HG03460 (cell line): Measurements from ENCODE around the gene CDRT4.
"Not testable (repeated sequence)": the region's sequence is repeated elsewhere in the genome, so short reads cannot be mapped to it uniquely, and the experiment has no call there.

Experiments used
- ATAC-seq: cut with Tn5 transposase; IDR thresholded peaks from one replicate; pipeline ENCODE4 v1.9.1; 2021; ENCODE audit not compliant: unreplicated experiment

Gene CDRT4

DNA sequence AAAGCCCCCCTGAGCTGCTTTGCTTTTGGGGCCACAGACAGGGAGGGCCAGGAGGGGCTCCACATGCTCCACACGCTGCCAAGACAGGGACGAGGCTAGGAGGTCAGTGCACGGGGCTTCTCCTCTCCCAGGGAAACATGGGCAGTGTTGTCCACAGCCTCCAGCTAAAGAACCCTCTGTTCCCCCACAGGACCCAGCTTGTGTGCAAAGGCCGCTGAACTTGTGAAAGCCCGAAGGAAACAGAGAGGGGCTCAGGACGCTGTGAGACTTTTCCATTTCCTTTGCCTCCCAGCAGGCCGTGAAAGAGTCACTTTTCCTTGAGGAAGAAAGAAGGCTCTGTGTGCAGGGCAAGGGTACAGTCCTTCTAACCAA, 9.7 kb downstream of the CDRT4 start:
- no peak for ATAC-seq

DNA sequence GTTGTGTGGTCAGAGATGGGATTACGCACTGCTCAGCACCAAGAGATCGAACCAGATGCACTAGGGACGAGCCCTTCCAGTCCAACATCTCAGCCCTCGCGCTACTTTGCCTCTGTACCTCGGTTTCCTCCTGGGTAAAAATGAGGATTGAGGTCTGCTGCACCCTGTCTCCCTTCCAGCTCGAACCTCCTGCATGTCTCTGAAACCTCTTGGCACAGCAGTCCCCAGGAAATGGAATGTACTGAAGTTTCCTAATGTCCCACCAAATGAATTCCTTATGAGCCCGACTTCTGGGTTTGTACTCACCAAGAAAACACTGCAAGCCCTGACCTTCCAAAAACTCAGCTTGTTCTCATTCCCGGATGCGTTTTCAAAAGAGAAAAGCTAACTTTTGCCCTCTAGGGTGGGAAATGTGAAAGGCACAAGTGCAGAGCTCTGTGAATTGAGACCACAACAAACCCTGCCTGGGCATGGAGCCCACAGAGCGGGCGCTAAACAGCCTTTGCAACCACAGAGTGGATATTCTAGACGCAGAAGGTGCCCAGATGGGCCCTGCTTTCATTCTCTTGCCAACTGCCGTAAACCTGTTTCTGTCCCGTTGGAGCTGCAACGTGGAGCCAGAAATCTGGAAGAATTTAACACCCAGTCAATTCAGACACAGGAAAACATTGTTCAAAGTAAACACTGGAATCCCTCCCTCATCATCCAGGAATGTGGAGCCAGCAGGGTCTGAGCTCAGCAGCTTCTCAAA, 10.3 kb downstream of the CDRT4 start:
- no peak for ATAC-seq

DNA sequence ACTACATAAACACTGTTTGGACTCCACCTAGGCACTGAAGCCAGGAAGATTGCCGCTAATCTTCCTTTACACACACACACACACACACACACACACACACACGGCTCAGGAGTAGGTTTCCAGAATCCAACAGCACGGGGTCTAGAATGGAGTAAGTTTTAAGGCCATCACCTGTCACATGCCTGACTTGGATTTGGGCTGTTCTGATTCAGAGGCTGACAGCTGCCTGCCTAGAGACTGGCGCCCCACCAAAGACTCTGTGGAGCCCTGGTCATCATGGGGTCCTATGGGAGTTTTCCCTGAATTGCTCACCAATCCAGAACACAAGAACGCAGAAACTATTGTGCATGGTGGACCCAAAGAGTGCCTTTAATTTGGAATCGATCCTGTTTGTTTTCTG, 10.9 kb downstream of the CDRT4 start:
- no peak for ATAC-seq

DNA sequence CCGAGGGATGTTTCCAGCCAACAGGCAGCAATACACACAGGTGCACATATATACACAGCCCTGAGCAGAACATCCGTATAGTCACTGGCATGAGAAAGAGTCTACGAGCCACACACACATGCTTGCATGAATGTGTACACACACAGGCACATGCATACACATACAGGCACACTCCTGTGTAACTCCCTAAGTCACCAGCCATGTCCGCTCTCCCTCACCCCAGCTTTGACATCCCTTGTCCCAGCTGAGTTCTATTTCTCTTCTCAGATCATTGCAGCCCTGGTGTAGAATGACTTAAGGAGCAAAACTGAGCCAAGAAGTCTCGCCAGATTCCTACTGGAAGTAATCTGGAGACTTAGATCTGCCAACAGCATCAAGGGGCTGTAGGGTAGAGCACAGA, 13.1 kb downstream of the CDRT4 start:
- no peak for ATAC-seq

DNA sequence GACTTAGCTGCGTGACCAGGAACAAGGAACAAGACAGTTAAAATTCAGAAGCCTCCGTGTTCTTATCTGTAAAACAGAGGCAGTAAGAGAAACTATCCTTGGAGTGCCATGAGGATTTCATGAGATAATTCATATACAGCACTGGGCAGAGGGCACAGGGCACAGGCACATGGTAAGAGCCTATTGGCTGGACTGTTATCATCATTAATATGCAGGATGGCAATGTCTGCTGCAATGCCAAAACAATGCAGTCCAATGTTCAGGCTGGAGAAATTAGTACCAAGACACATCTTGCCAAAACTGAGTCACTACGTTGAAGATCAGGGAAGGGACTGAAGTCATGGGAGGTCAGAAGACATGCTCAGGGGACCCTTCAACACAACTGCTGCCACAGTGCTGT, 13.6 kb downstream of the CDRT4 start:
- no peak for ATAC-seq

DNA sequence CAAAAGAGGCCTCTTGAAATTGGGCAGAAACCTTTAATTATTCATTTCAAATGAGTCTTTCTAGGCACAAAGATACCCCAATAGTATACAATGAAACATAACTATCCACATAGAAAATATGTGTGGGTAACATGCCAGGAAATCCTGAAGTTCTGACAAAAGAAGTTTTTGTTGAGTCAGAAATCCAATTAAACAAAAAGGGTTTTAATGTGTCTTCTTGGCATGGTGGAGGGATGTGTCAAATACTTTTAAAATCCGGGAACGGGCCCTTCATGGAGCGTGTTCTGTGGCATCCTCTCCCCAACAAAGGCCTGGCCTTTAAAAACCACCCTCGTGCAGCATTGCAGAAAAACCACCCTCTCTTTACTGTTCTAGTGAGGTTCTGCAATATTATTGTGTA, 14.2 kb downstream of the CDRT4 start:
- no peak for ATAC-seq

DNA sequence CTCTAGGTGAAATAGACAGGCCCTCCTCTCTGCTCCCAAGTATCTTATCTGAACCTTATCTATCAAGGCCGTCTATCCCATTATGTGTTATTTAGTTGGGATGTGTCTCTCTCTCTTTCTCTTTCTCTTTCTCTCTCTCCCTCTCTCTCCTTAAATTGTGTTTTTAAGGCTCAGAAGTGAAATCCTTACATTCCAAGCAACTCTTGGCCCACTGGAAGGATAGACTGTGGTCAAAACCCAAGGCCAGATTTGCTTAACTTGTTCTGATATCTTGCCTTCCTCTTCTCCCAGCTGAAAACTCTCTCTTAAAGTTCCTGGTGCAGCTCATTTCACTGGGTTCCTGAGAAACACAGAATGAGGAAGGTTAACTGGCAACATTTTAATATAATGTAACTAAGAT, 14.7 kb downstream of the CDRT4 start:
- no peak for ATAC-seq

DNA sequence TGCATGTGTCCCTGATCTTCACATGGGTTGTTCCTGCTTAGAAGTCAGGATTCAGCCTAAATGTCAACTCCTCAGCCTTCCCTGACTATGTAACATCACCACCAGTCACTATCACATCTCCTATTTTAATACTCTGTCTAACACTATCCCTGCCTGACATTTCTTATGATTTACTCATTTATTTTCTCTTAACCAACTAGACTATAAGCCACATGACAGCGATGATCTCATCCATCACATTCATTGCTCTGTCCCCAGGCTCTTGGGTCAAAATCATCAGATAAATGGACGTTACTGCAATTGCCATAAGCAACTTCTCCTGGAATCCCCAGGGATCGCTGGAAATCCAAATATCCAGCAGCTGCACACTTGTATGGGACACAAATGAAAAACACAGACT, 15.7 kb downstream of the CDRT4 start:
- no peak for ATAC-seq

DNA sequence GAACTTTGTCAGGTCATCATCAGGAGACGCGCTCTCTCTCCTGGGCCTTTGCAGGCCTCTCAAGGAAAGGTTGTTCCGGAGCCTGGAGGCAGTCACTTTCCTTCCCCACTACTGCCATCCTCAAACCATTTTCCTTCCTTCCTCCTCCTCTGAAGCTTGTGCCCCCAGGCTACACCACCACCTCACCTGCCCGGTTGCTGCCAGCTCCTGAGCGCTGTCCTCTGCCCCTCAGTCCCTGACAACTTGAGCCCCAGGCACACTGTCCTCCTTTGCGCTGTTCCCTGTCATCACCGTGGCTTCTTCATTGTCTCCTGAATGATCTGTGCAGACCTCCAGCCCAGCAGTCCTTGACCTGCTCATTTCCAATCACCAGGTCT, 18.9 kb downstream of the CDRT4 start:
- ATAC-seq, result no peak

DNA sequence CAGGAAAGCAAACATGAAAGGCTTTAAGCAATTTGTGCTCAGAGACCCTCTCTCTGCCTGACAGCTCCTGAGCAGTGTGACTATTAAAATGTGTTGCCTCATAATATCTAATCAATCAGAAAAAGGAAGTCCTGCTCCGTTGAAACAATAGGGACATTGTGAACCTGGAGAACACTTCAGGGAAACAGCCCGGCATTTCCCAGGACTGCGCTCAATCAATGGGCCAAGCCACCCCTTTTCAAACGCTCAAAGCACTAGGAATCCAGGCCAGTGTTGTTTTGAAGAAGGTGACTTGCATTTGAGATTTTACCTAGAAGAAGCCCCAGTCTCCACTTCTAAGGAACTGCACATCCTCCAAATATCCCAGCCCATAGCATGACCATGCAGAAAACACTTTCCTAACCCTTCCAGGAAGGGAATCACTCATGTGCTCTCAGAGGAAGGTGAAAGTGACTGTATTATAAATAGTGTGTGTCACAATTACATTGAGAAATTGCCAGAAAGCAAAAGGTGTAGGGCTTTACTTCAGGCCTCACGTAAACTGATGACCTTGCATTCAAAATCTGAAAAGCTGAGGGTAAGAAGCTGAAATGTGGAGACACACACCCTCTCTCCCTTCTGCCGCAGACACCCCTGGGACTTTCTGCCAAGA, 19.4 kb downstream of the CDRT4 start:
- ATAC-seq, result no peak

DNA sequence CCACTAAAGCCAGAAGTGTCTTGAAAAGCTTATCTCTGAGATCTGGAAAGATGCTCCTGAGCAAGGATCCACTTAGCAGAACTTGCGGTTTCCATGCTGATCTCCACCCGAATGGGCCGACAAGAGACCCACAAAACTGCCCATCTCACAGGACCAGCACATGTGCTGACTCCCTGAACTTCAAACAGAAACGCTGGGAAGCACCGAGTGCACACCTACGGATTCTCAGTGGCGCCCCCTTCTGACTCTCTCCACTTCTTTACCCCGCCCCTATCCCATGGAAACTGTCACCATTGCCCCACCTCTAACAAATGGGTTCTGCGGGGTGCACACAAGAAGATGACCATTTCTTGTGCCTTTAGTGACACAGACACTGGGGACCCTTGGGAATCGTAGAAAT, 21.4 kb downstream of the CDRT4 start:
- ATAC-seq, result no peak

DNA sequence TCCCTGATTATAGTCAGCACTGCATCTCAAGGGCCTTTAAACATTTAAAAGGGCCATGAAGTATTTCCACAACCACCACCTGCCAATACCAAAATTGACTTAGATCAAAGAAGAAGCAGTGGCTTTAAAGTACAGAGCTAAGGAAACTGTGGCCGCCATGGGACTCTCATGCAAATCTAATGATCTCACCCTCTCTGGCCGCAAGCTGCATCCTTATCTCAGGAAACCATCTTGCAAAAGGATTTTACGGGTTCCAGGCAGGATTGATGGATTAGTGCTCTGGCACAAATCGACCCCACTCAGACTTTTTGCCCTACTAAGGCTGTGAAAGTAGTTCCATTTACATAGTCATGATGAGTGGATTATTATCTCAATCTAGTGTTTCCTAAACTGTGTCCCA, 22.6 kb downstream of the CDRT4 start:
- ATAC-seq, result no peak

DNA sequence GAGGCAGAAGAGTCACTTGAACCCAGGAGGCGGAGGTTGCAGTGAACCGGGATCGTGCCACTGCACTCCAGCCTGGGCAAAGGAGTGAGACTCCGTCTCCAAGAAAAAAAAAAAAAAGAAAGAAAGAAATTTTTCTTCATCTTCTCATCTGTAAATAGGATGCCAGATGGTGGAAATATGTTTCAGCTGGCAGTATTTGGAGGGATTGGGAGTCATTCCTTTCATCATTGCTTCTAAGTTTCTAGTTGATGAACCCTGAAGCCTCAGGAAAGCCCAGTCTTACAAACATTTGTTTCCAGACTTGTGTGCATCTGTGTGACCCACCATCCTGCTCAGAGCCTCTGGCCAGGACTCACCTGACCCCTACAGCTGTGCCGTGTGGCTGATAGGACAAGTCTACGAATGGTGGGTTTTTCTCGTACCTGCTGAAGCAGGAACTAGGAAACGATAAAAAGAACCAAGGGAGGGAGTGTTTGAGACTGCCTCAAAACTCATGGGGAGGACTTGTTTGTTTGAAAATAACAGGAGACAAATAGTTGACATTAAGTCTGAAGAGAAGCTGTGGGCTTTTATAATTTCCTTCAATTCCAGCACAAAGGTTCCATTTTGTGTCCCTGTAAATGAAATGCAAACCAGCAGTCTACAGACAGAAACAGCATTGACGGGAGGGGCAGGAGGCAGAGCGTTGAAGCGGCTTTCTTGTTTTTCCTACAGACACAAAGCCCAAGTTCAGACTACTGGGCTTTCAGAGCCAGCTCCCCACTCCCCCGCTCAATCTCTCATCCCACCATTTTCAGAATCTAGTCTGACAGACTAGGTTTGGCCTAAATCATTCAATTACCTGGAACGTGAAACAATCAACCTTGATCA, 24.9 kb downstream of the CDRT4 start:
- no peak for ATAC-seq

DNA sequence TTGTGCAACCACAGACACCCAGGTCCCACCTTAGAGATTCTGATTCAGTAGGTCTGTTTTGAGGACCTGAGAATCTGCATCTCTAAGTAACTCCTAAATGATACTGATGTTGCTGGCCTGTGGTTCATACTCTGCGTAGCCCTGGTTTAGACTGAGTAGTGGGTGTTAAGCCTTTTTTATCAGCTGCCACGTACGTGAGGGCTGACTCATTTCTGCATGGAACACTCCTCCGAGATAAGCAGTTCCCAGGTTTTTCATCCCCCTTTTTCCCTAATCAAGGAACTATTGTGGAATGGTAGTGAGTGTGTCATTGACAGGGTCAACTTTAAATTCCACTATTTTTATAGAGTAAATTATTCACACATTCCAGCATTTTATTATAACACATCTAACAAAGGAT, 26.1 kb downstream of the CDRT4 start:
- no peak for ATAC-seq

DNA sequence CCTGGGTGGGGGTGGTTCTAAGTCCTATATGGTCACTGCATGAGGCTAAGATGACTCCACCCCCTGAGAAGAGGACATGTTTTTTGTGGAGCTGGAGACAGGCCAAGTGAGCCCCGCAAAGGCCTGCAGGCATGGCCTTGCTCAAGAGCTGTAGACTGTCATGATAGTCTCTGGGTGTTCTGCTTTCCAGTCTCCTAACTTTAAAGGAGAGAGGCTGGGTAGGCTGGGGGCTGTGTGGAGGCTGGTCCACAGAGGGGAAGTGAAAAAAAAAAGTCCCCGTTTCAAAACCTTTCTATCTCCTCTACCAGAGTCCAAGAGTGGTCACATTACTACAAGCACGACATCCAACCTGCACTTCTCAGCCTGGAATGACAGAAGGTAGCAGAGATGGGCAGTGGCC, 27.1 kb downstream of the CDRT4 start:
- ATAC-seq, result no peak

DNA sequence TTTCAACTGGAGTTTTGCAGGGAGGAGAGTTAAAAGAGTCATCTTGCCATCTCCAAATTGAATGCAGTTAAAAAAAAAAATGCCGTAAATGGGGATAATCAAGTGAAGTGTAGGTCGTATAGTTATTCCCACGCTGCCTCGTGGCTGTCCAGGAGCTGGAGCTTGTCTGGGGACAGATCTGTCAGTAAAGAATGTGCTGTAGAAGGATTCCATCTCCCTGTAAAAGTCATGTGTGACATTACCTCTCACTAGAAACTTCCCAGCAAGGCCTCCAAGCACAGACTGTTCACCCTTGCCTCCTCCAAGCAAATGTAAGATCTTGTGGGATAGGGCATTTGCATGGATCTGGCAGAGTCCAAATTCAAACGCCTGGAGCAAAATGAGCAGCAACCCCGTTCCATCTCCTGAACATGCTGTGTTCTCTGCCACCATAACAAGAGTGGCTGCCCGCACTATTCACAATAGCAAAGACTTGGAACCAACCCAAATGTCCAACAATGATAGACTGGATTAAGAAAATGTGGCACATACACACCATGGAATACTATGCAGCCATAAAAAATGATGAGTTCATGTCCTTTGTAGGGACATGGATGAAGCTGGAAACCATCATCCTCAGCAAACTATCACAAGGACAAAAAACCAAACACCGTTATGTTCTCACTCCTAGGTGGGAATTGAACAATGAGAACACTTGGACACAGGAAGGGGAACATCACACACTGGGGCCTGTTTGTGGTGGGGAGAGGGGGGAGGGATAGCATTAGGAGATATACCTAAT, 28.0 kb downstream of the CDRT4 start:
- ATAC-seq, result not testable (repeated sequence)

DNA sequence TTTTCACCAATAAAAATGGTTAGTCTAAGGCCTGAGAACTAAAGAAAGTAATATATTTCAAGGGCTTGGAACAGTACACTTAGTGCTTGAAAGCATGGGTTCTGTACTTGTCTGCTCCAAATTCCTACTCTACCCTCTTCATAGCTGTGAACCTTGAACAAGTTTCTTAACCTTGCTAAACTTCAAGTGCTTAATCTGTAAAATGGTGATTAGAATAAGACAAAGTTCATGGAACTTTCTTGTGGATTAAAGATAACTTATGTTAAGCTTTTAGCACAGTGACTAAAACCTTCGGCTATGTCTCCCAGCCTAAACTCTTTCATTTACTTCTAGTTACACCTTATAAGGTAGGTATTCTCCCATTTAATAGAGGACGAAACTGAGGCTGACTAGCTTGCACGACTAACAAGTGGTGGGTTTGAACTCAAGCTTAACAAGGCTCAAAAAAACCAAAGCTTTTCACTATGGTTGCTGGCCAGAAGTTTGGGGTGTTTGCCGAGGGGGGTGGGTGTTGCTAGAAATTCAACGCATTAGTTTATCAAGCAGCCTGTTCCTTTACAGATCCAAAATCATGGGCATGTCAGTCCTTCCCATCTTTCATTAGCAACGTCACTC, 28.8 kb downstream of the CDRT4 start:
- ATAC-seq, result no peak

DNA sequence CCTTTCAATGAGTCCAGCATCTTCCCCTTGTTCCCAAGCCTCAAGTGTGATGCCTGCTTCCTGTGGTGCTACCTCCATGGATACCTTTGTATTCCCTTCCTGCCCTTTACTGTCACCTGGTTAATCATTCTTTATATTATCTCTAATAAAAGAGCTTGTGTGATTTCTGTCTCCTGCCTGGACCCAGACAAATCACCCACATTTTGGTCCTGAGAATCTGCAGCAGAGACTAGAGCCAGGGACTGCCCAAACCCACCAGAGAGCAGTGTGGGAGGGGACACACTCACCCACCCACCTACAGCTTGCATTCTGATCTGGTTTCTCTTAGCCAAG, 30.2 kb downstream of the CDRT4 start:
- no peak for ATAC-seq

DNA sequence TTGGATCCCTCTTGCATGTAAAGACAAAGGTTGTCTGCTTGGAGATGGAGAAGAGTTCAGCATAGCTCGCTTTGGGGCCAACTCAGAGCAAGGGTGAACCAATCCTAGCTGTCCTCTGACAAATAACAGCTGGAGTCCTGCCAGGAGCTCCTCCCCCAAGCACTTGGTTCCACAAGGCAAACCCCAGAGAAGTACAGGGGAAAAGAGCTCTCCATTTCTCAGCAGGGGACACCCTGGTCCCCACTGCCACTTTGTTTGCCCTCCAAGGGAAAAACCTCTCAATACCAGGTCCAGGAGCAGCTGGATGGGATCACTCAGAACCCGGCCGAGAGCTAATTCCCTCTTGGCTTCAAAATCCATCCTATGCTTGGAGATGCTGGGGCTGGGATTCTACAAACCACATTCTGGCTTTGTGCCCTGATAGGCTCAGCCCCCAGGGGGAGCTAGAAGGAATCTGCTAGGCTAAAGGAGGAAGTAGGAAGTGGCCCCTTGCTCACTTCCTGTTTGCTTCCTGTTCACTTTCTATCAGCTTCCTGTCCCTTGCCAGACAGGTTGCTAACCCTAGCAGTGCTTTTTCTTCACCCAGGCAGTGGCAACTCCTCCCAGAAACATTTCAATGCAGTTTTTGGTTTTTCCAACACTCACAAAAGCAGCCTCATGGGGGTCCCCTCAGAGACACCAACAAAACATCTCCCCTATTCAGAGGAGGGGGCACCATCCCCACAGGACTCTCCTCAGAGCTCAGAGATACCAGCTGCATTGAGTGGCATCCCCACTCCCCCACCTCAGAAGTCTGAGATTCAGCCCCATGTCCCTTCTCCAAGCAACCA, 30.7 kb downstream of the CDRT4 start:
- ATAC-seq, result no peak

DNA sequence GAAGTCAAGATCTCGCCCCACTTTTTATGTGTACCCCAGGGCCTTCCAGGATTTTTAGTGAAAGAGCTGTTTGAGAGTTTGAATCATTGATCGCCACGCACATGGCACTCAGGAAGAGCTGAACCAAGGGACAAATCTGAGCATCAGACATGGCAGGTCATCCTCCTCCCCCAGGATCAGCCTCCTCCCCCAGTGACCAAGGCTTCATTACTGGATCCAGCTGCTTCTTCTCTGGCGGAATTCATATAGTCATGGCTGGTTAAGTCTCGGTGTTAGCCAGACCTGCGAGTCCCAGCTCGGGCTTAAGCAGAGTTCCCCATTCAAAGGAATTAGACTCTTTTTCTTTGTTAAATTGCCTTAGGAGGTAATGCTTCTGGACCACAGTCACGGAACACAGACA, 32.5 kb downstream of the CDRT4 start:
- no peak for ATAC-seq
